Sciatic nerve (tissue), 2 donors: ENCODE measurements around the gene MYO3B. TPM values are rescaled to one million over a fixed set of nuclear protein-coding genes. Genes with fewer than 3 reads are reported as not detected.
"Not testable (repeated sequence)": the region's sequence is repeated elsewhere in the genome, so short reads cannot be mapped to it uniquely, and the experiment has no call there.

Experiments used
- ATAC-seq: fragments of 200-7000 bp; cut with Tn5 transposase; one replicate; pipeline ENCODE4 v1.9.1; 2020; ENCODE audit warnings: mild to moderate bottlenecking, moderate library complexity
- DNase-seq: peaks from one replicate; pipeline ENCODE4 v3.0.0-alpha.2; 2020; ENCODE audit warnings: low spot score
- intact Hi-C: fragments of 100-400 bp; cut with DNase I; formaldehyde crosslinking; loops from one replicate; pipeline ENCODE4 v1.14.2; 2022
- total RNA-seq: library from RNA; stranded (reverse); fragmentation: NEBNext Ultra II Directional; extraction: Animal tissue kit (Norgen Biotek cat#: 25700); gene quantifications from one replicate; pipeline ENCODE4 v1.2.1, GENCODE V29; 2021
- donor health status: DM: no; HTN: no; CAD: no.
- donor health status: DM: no; HTN: no; CAD: no.

MYO3B gene
- total RNA-seq, 1 donor from 2014 or later = 0.13 TPM

- intact Hi-C loops = no loop called here
- no peak for DNase-seq
Measured at GRCh38 chr2:170670651-170671050, 492.7 kb downstream of the MYO3B start.

GRCh38 chr2:170671079-170671478 is 493.1 kb downstream of the MYO3B start:
- ATAC-seq (no peak), DNase-seq (no peak)
- intact Hi-C loops = no loop called here

More at GRCh38 chr2:170670651-170671050, 492.7 kb downstream of the MYO3B start:
- no peak for ATAC-seq

DNA sequence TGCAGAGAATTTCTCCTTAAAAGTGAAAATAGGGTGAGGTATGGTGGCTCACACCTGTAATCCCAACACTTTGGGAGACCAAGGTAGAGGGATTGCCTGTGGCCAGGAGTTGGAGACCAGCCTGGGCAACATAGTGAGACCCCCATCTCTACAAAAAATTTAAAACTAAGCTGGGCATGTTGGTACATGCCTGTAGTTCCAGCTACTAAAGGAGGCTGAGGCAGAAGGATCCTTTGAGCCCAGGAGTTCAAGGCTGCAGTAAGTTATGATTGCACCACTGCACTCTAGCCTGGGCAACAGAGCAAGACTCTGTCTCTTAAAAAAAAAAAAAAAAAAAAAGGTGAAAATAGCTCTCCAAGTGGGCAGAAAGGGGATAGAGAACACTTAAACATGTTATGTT is 496.3 kb downstream of the MYO3B start:
- ATAC-seq, DNase-seq, intact Hi-C loops: not testable (repeated sequence)

GRCh38 chr2:170675701-170676100 is 497.8 kb downstream of the MYO3B start:
- ATAC-seq = no peak
- intact Hi-C loops = no loop called here
- no peak for DNase-seq

GRCh38 chr2:170679607-170680079 is 501.7 kb downstream of the MYO3B start:
- ATAC-seq = no peak
- intact Hi-C loops = no loop called here

GRCh38 chr2:170680172-170680941 is 502.4 kb downstream of the MYO3B start:
- intact Hi-C loops = no loop called here
- ATAC-seq = no peak
- no peak for DNase-seq

More at GRCh38 chr2:170679607-170680079, 501.7 kb downstream of the MYO3B start:
- no peak for DNase-seq

DNA sequence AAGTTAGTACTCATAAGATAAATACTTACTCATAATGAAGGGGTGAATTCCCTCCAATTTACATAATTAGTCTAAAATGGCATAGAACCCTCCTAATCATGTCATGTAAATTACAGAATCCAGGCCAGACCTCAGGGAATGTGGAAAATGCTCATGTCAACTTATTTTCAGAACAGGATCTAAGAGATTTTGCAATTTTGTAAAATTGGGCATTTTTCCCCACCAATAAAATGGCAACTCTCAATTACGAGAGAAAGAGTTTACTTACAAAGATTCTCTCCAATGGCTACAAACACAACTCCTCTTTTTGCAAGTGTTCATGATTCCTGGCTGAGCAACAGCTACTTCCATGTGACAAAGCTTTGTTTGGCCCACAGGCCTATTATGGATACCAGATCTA is 503.4 kb downstream of the MYO3B start:
- DNase-seq (no peak), ATAC-seq (peak; percentile 49)
- intact Hi-C loops = no loop called here

DNA sequence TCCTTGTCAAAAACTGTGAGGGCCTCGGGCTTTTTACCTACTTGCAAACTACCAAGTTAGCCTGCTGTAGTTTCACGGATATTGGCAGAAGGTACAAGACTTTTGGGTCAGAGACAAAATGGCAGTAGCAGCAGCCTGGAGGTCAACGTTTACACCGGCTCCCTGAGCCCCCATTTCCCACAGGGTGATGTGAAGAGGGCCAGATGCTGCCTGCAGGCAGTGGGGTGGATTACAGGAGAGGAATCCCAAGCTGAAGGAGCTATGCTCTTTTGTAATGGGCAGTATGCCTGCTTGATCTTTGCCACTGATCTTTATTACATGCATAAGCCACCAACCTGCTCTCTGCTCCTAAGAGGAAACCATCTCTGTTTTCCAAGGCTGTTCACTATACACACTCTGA is 507.6 kb downstream of the MYO3B start:
- no peak for DNase-seq
- no peak for ATAC-seq
- intact Hi-C loops = no loop called here

DNA sequence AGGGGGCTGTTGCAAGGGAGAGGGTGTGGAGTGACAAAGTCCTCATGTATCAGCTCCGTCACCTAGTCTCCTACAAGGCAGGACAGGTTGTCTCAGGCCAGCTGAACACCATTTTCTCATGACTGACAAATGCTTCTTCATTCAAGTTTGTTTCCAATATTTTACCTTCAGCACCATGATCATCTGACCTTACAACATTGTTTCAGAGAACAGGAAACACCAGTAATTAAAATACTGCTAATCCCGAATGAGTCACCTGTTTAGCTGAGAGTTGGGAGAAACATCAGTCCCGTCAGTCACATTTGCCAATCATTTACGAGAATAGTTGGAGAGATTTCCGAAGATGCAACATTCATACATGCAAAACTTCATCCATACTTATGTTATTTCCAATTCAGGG is 511.5 kb downstream of the MYO3B start:
- intact Hi-C loops = no loop called here

DNA sequence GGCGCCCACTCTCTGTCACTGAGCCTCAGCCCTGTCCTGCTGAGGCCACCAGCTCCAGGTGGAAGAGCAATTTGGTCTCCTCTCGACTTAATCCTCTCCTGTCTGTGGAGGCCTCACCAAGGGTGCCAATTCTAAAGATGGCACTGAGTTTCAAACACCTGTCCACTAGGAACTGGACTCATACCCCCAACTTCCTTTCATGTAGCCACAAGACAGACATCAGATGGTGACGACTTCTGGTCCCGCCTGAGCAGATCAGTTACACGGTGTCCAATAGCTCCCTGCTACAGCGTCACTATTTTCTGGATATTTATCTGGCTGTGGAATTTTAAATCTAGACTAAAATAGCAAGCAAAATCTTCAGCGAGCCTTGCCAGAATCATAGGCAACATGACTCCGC is 512.7 kb downstream of the MYO3B start:
- intact Hi-C loops = no loop called here
- ATAC-seq = no peak
- DNase-seq = no peak

More for the DNA sequence above, 511.5 kb downstream of the MYO3B start:
- DNase-seq = no peak
- ATAC-seq = no peak

DNA sequence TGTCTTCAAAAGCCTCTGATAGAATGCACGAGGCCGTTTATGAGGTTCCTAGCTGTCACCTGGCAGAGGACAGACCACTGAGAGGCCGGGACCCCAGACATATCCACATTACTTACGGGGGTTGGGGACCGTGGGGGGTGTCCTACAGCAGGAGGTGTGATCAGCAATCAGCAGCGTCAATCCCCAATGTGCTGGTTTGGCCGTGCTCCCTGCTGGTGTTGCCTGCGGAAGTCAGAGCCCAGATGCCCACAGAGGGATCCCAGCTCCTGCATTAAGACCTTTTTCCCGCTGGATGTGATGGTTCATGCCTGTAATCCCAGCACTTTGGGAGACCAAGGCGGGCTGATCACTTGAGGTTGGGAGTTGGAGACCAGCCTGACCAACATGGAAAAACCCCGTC is 516.4 kb downstream of the MYO3B start:
- intact Hi-C loops = no loop called here
- DNase-seq (no peak), ATAC-seq (no peak)

GRCh38 chr2:170695521-170696410 is 517.8 kb downstream of the MYO3B start:
- DNase-seq (no peak), ATAC-seq (no peak)
- intact Hi-C loops = no loop called here

DNA sequence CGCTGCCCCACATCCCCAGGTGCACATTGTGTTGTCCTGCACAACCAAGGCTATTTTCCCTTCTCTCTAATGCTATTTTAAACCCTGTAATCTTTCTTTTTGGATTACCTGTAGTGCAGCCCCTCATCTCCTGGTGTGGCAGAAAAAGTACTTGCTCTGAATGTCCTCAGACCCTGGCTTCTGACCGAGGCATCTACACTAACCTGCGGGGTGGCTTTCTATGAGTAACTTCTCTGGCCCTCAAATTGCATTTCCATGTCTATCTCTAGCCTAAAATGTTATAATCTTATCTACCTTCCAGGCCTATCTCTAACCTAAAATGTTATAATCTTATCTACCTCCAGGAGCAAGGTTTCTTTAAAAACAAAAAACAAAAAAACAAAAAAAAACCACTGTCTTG is 519.0 kb downstream of the MYO3B start:
- no peak for ATAC-seq

GRCh38 chr2:170701011-170701410 is 523.1 kb downstream of the MYO3B start:
- no peak for ATAC-seq
- intact Hi-C loops = no loop called here
- no peak for DNase-seq

More for the DNA sequence above, 519.0 kb downstream of the MYO3B start:
- intact Hi-C loops = no loop called here
- no peak for DNase-seq

- ATAC-seq (no peak), DNase-seq (no peak)
- intact Hi-C loops = no loop called here
Measured at GRCh38 chr2:170703776-170704476, 526.0 kb downstream of the MYO3B start.
